ENCODE data around the gene YARS2.

Gene YARS2

DNA sequence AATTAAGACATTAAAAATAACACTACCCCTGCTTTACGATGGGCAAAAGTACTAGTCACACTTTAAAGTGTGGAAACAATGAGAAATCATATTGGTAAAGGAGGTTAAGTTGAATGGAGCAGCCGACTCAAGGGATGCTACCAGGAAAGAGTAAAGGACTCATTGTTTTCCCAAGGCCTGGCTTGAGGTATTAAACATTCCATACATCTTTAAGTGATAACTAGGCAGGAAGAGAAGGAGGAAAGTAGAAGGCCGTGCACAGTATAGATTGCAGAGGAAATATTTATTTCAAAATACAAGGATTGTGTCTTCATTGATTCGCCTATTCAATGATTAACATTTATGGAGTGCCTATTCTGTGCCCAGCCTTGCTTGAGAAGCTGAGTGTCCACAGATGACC is 20.6 kb upstream of the YARS2 start:
- Histone ChIP-seq H2AFZ (ENCODE audit: low read length) (no peak overlapping the region), H3K9me3 (ENCODE audit: low read length) (no peaks in the 10 kb centered on the region), H4K20me1 (ENCODE audit: insufficient read depth, low read length) (no peaks in the 10 kb centered on the region), H3K4me2 (ENCODE audit: low read length) (no peak overlapping the region), H3K4me3 (ENCODE audit: low read depth, low read length, poor library complexity, severe bottlenecking) (no peak overlapping the region), H3K4me1 (ENCODE audit: insufficient read depth, low read length, severe bottlenecking) (no peaks in the 10 kb centered on the region), H3K9ac (ENCODE audit: low read length) (no peak overlapping the region), H3F3A (ENCODE audit: insufficient read depth, low read length) (no peaks in the 10 kb centered on the region), H3K27ac (ENCODE audit: low read depth, low read length, poor library complexity, severe bottlenecking) (no peak overlapping the region), H3K79me2 (ENCODE audit: insufficient read depth, low read length) (no peaks in the 10 kb centered on the region), H3K27me3 (ENCODE audit: insufficient read depth, low read length) (peaks cover 4% of the 10 kb centered on the region; the same call in 1 of the 2 replicates), H3K36me3 (ENCODE audit: insufficient read depth, low read length) (no peaks in the 10 kb centered on the region), H3K9me2 (ENCODE audit: low read depth, low read length) (no peaks in the 10 kb centered on the region)
- no peak for TF ChIP-seq EZH2 (IDR thresholded peaks at IDR 0.05; ENCODE audit: borderline replicate concordance, low read length)
- TF ChIP-seq, protein P1, sequence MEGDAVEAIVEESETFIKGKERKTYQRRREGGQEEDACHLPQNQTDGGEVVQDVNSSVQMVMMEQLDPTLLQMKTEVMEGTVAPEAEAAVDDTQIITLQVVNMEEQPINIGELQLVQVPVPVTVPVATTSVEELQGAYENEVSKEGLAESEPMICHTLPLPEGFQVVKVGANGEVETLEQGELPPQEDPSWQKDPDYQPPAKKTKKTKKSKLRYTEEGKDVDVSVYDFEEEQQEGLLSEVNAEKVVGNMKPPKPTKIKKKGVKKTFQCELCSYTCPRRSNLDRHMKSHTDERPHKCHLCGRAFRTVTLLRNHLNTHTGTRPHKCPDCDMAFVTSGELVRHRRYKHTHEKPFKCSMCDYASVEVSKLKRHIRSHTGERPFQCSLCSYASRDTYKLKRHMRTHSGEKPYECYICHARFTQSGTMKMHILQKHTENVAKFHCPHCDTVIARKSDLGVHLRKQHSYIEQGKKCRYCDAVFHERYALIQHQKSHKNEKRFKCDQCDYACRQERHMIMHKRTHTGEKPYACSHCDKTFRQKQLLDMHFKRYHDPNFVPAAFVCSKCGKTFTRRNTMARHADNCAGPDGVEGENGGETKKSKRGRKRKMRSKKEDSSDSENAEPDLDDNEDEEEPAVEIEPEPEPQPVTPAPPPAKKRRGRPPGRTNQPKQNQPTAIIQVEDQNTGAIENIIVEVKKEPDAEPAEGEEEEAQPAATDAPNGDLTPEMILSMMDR (IDR thresholded peaks at IDR 0.05; ENCODE audit: low read length) = no peak

DNA sequence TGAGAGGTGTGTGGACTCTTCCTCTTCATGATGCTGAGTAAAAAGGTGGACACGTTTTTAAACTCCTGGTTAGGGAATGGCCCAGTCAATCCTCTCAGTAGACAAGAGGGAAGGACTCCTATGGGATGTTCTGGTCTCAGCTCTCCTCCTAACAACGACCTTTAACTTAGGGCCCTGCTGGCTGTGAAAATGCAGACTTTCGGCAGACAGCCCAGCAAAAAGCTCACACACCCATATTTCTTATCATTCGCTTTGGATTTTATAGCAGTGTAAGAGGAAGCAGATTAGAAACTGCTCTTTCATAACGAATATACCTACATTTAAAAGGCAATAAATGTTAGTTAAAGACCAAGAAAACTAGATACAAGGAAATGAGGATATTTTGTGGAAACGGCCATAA is 18.0 kb upstream of the YARS2 start:
- no peak overlapping the region for H3K4me3 ChIP-seq (ENCODE audit: low read depth, low read length, poor library complexity, severe bottlenecking)
- H2AFZ ChIP-seq (ENCODE audit: low read length) = no peak overlapping the region
- TF ChIP-seq, protein P1 (IDR thresholded peaks at IDR 0.05; ENCODE audit: low read length) = no peak
- no peak for TF ChIP-seq EZH2 (IDR thresholded peaks at IDR 0.05; ENCODE audit: borderline replicate concordance, low read length)
- H4K20me1 ChIP-seq (ENCODE audit: insufficient read depth, low read length) = no peaks in the 10 kb centered on the region
- no peak overlapping the region for H3K27ac ChIP-seq (ENCODE audit: low read depth, low read length, poor library complexity, severe bottlenecking)
- no peaks in the 10 kb centered on the region for H3K4me1 ChIP-seq (ENCODE audit: insufficient read depth, low read length, severe bottlenecking)
- H3K27me3 ChIP-seq (ENCODE audit: insufficient read depth, low read length) = no peaks in the 10 kb centered on the region
- no peaks in the 10 kb centered on the region for H3K9me2 ChIP-seq (ENCODE audit: low read depth, low read length)
- H3K79me2 ChIP-seq (ENCODE audit: insufficient read depth, low read length) = no peaks in the 10 kb centered on the region
- no peaks in the 10 kb centered on the region for H3F3A ChIP-seq (ENCODE audit: insufficient read depth, low read length)
- no peak overlapping the region for H3K4me2 ChIP-seq (ENCODE audit: low read length)
- no peak overlapping the region for H3K9ac ChIP-seq (ENCODE audit: low read length)
- no peaks in the 10 kb centered on the region for H3K9me3 ChIP-seq (ENCODE audit: low read length)
- no peaks in the 10 kb centered on the region for H3K36me3 ChIP-seq (ENCODE audit: insufficient read depth, low read length)

DNA sequence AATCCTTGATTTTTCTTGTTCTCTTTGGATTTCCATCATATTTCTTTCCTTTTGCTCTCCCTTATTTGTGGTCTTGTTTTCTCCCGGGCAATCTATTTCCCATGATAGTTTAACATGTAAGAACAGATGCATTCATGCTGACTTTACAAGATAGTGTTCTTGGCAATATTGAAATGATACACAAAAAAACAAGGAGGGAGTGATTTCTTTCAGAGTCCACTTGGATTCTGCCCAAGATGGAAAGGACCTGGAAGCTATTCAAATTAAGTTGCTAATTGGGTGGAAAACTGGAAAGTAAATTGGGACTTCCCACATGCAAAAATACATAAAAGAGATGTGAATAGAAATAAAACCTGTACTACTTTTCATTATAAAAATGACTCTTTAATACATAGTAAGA is 14.4 kb upstream of the YARS2 start:
- TF ChIP-seq EZH2 (IDR thresholded peaks at IDR 0.05; ENCODE audit: borderline replicate concordance, low read length) = no peak
- TF ChIP-seq, protein P1 (IDR thresholded peaks at IDR 0.05; ENCODE audit: low read length) = no peak
- Histone ChIP-seq H3K9me2 (ENCODE audit: low read depth, low read length) (no peaks in the 10 kb centered on the region), H3K4me3 (ENCODE audit: low read depth, low read length, poor library complexity, severe bottlenecking) (no peak overlapping the region)

More for the DNA sequence above, 14.4 kb upstream of the YARS2 start:
- Histone ChIP-seq H3F3A (ENCODE audit: insufficient read depth, low read length) (no peaks in the 10 kb centered on the region), H3K36me3 (ENCODE audit: insufficient read depth, low read length) (no peaks in the 10 kb centered on the region), H3K79me2 (ENCODE audit: insufficient read depth, low read length) (no peaks in the 10 kb centered on the region), H3K4me1 (ENCODE audit: insufficient read depth, low read length, severe bottlenecking) (no peaks in the 10 kb centered on the region), H3K27ac (ENCODE audit: low read depth, low read length, poor library complexity, severe bottlenecking) (no peak overlapping the region), H3K4me2 (ENCODE audit: low read length) (no peak overlapping the region), H3K9ac (ENCODE audit: low read length) (no peak overlapping the region), H3K27me3 (ENCODE audit: insufficient read depth, low read length) (no peaks in the 10 kb centered on the region), H3K9me3 (ENCODE audit: low read length) (no peaks in the 10 kb centered on the region), H4K20me1 (ENCODE audit: insufficient read depth, low read length) (no peaks in the 10 kb centered on the region), H2AFZ (ENCODE audit: low read length) (no peak overlapping the region)

Measured in OCI-LY1 (cell line).